ENCODE measurements around the gene TBL1X. TPM values are rescaled to one million over a fixed set of nuclear protein-coding genes. Genes with fewer than 3 reads are reported as not detected.
A peak's percentile ranks its signal among the peaks of the same experiment; 100 is the strongest.

Gene TBL1X
- polyA plus RNA-seq, 1 donor (not counting 4 experiments of a cell fraction or from before 2014, with no cell fraction given) = 2.2 TPM

- dilution Hi-C loops (cut with MboI; ENCODE audit: extremely low pct_ligation_motif_present, low sequenced_read_pairs) = no loop called here
- H3K9me3 ChIP-seq (ENCODE audit: control insufficient read depth, low read depth, low read length) = no peaks in the 10 kb centered on the region
- H3K79me2 ChIP-seq (ENCODE audit: control insufficient read depth, insufficient read depth, low read length) = no peaks in the 10 kb centered on the region
- H2AFZ ChIP-seq (ENCODE audit: control insufficient read depth, low read length) = peak overlapping the region; percentile 41
- no peak for FAIRE-seq
- no peaks in the 10 kb centered on the region for H3K9me1 ChIP-seq (ENCODE audit: control insufficient read depth, extremely low read depth, insufficient read depth, low read length)
- H3K4me3 ChIP-seq (ENCODE audit: control insufficient read depth in 2 of 3, extremely low read depth in 1 of 3, insufficient read depth in 2 of 3, low read depth in 1 of 3, low read length in 3 of 3) = no peak overlapping the region
- H3K9ac ChIP-seq (ENCODE audit: control insufficient read depth, extremely low read depth, insufficient read depth, low read length) = no peak overlapping the region
- TF ChIP-seq EZH2 (IDR thresholded peaks at IDR 0.05; ENCODE audit: low read length) = no peak
- TF ChIP-seq, protein P1, sequence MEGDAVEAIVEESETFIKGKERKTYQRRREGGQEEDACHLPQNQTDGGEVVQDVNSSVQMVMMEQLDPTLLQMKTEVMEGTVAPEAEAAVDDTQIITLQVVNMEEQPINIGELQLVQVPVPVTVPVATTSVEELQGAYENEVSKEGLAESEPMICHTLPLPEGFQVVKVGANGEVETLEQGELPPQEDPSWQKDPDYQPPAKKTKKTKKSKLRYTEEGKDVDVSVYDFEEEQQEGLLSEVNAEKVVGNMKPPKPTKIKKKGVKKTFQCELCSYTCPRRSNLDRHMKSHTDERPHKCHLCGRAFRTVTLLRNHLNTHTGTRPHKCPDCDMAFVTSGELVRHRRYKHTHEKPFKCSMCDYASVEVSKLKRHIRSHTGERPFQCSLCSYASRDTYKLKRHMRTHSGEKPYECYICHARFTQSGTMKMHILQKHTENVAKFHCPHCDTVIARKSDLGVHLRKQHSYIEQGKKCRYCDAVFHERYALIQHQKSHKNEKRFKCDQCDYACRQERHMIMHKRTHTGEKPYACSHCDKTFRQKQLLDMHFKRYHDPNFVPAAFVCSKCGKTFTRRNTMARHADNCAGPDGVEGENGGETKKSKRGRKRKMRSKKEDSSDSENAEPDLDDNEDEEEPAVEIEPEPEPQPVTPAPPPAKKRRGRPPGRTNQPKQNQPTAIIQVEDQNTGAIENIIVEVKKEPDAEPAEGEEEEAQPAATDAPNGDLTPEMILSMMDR (optimal IDR thresholded peaks at IDR 0.05 in 1 of 3, IDR thresholded peaks at IDR 0.05 in 1 of 3, conservative IDR thresholded peaks at IDR 0.05 in 1 of 3; ENCODE audit: extremely low read depth in 1 of 3, insufficient read depth in 2 of 3, low read length in 3 of 3) = no peak
- no peaks in the 10 kb centered on the region for H3K27me3 ChIP-seq (ENCODE audit: control insufficient read depth, extremely low read depth, insufficient read depth, low read length)
- DNase-seq (ENCODE audit: low read depth, low spot score) = no peak
- H3K36me3 ChIP-seq (ENCODE audit: control insufficient read depth in 2 of 2, extremely low read depth in 1 of 2, insufficient read depth in 2 of 2, low read length in 2 of 2) = no peaks in the 10 kb centered on the region
- peak overlapping the region; percentile 44 for H3K4me2 ChIP-seq (ENCODE audit: control insufficient read depth, extremely low read depth, insufficient read depth, low read depth, low read length)
- peak overlapping the region; percentile 49 for H3K27ac ChIP-seq (ENCODE audit: control insufficient read depth, insufficient read depth, low read length)
- H4K20me1 ChIP-seq (ENCODE audit: control insufficient read depth, extremely low read depth, insufficient read depth, low read length) = no peaks in the 10 kb centered on the region
- H3K4me1 ChIP-seq (ENCODE audit: control insufficient read depth, extremely low read depth, insufficient read depth, low read length) = peaks cover 13% of the 10 kb centered on the region
Measured at GRCh38 chrX:9746148-9746888, 281.5 kb downstream of the TBL1X start.

DNA sequence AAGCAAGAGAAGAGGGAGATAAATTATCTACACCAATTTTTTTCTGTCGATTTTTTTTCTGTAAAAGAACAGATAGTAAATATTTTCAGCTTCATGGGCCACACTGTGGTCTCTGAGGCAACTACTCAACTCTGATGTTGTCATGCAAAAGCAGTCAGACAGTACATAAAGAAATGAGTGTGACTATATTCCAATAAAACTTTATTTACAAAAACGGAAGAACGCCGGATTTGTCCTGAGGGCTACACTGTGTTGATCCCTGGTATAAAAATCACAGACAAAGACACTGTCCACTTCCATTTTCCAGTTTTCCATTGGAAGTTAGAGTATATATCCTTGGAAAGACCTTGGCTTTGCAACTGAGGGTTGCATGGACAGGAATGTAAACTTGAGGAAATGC, 282.8 kb downstream of the TBL1X start:
- dilution Hi-C loops (cut with MboI; ENCODE audit: extremely low pct_ligation_motif_present, low sequenced_read_pairs) = no loop called here
- Histone ChIP-seq H3K27me3 (ENCODE audit: control insufficient read depth, extremely low read depth, insufficient read depth, low read length) (no peaks in the 10 kb centered on the region), H3K4me2 (ENCODE audit: control insufficient read depth, extremely low read depth, insufficient read depth, low read depth, low read length) (no peak overlapping the region), H3K36me3 (ENCODE audit: control insufficient read depth in 2 of 2, extremely low read depth in 1 of 2, insufficient read depth in 2 of 2, low read length in 2 of 2) (no peaks in the 10 kb centered on the region), H3K4me3 (ENCODE audit: control insufficient read depth in 2 of 3, extremely low read depth in 1 of 3, insufficient read depth in 2 of 3, low read depth in 1 of 3, low read length in 3 of 3) (no peak overlapping the region), H3K9me3 (ENCODE audit: control insufficient read depth, low read depth, low read length) (no peaks in the 10 kb centered on the region), H3K9me1 (ENCODE audit: control insufficient read depth, extremely low read depth, insufficient read depth, low read length) (no peaks in the 10 kb centered on the region), H3K79me2 (ENCODE audit: control insufficient read depth, insufficient read depth, low read length) (no peaks in the 10 kb centered on the region), H3K9ac (ENCODE audit: control insufficient read depth, extremely low read depth, insufficient read depth, low read length) (no peak overlapping the region), H3K27ac (ENCODE audit: control insufficient read depth, insufficient read depth, low read length) (no peak overlapping the region), H2AFZ (ENCODE audit: control insufficient read depth, low read length) (no peak overlapping the region), H4K20me1 (ENCODE audit: control insufficient read depth, extremely low read depth, insufficient read depth, low read length) (no peaks in the 10 kb centered on the region), H3K4me1 (ENCODE audit: control insufficient read depth, extremely low read depth, insufficient read depth, low read length) (peaks cover 13% of the 10 kb centered on the region)
- DNase-seq (ENCODE audit: low read depth, low spot score) = no peak
- no peak for FAIRE-seq
- TF ChIP-seq, protein P1 (optimal IDR thresholded peaks at IDR 0.05 in 1 of 3, IDR thresholded peaks at IDR 0.05 in 1 of 3, conservative IDR thresholded peaks at IDR 0.05 in 1 of 3; ENCODE audit: extremely low read depth in 1 of 3, insufficient read depth in 2 of 3, low read length in 3 of 3) = no peak
- no peak for TF ChIP-seq EZH2 (IDR thresholded peaks at IDR 0.05; ENCODE audit: low read length)

Measured in keratinocyte (primary cell).